Measurements from ENCODE around the gene PROCA1.

Gene PROCA1

DNA sequence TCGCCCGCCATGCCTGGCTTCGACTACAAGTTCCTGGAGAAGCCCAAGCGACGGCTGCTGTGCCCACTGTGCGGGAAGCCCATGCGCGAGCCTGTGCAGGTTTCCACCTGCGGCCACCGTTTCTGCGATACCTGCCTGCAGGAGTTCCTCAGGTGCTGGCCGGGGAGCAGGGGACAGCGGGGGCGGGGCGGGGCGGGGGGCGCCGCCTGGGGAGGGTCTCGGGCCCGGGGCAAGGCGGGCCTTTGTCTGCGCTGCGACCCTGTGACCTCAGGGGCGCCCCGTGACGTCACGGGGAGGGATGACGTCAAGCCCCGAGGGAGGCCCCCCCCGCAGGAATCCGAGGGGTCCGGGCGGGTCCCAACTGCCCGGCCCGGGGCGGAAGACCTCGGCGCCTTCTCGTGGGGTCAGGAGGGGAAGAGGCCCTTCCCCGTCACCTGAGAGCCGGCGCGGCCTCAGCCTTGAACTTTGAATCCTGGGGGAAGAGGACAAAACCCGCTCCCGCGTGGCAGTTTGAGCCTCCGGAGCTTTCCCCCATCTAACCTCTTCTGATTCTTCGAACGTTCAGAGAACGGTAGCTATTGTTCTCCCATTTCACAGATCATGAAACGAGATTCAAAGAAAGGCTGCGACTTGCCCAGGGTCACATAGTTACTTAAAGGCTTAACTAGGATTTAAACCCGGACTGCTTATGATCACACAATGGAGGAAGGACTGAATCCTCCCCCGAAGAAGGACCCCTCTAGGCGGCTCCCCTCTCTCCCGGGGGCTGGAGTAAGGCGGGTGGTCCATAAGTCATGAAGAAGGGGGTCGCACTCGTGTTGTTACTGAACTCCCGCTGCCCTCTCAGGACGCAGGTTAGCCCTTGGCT is 32.6 kb upstream of the PROCA1 start:
- Histone ChIP-seq H3F3A (ENCODE audit: insufficient read depth) (peaks cover 86% of the 10 kb centered on the region), H3K4me2 (ENCODE audit: low read depth, low read length, poor library complexity, severe bottlenecking) (peak overlapping the region; percentile 71), H2AFZ (ENCODE audit: low read depth, low read length, severe bottlenecking) (no peak overlapping the region), H3K9ac (ENCODE audit: low read length) (peak overlapping the region; percentile 99), H3K4me3 (ENCODE audit: insufficient read depth, low read length, poor library complexity, severe bottlenecking) (peak overlapping the region; percentile 98), H4K20me1 (ENCODE audit: low read depth, low read length) (no peaks in the 10 kb centered on the region; the same call in 1 of the 2 replicates), H3K9me2 (replicated peaks; ENCODE audit: insufficient read depth, low read length) (no peaks in the 10 kb centered on the region), H3K9me3 (ENCODE audit: insufficient read depth, low read length) (no peaks in the 10 kb centered on the region), H3K27ac (ENCODE audit: low read depth, low read length) (peak overlapping the region; percentile 99), H3K27me3 (ENCODE audit: low read length) (no peaks in the 10 kb centered on the region), H3K36me3 (ENCODE audit: low read length) (peaks cover 14% of the 10 kb centered on the region), H3K79me2 (ENCODE audit: insufficient read depth, low read length) (peaks cover 41% of the 10 kb centered on the region)
- TF ChIP-seq, protein P1, sequence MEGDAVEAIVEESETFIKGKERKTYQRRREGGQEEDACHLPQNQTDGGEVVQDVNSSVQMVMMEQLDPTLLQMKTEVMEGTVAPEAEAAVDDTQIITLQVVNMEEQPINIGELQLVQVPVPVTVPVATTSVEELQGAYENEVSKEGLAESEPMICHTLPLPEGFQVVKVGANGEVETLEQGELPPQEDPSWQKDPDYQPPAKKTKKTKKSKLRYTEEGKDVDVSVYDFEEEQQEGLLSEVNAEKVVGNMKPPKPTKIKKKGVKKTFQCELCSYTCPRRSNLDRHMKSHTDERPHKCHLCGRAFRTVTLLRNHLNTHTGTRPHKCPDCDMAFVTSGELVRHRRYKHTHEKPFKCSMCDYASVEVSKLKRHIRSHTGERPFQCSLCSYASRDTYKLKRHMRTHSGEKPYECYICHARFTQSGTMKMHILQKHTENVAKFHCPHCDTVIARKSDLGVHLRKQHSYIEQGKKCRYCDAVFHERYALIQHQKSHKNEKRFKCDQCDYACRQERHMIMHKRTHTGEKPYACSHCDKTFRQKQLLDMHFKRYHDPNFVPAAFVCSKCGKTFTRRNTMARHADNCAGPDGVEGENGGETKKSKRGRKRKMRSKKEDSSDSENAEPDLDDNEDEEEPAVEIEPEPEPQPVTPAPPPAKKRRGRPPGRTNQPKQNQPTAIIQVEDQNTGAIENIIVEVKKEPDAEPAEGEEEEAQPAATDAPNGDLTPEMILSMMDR (IDR thresholded peaks at IDR 0.05; ENCODE audit: insufficient read depth, low read length, poor library complexity, severe bottlenecking) = no peak
- TF ChIP-seq EZH2phosphoT487 (conservative IDR thresholded peaks at IDR 0.05; ENCODE audit: low read length) = no peak

DNA sequence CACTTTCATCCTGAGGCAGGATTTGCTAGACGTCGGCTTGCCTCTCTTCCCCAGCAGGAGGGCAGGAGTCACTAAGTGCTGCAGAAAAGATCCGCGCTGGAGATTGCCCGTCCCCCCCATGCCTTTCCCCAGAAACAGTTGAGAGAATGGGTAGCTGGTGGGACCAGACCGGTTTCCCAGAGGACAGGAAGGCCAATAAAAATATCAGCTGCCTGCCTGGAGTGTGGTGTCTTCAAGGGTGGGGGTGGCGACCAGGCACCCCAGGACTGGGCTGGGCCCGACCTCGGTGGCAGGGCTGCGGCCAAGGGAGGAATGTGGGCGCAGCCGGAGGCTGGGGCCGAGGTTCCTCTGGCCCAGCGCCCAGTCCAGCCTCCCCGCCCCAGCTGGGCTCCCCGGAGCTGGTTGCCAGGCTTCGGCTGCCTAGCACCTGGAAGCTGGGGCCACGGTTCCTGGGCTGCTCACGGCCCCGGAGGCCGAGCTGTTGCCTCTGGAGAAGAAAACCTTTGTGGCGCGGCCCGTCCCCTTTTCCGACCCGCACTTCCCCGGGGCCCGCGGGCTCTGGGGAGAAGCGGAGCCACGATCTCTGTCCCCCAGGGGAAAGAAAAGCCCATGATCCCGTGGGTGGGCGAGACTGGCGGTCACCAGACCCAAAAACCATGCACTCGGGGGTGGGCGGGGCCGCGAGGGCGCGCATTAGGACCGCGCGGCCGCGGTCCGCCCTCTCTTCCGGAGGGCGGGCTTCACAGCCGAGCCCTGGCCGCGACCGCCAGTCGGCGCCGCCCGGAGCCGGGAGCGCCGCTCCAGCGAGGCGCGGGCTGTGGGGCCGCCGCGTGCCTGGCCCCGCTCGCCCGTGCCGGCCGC is 31.8 kb upstream of the PROCA1 start, which contains the start of gene TRAF4:
Gene TRAF4 (plus strand): TSS at position 769 of the 861 bp plus-strand sequence. CDS start 102 bp downstream, outside the sequence.
- Histone ChIP-seq H3K4me3 (ENCODE audit: insufficient read depth, low read length, poor library complexity, severe bottlenecking) (peak within 1 kb of the TSS; percentile 98), H3K36me3 (ENCODE audit: low read length) (peaks cover 14% of the 10 kb centered on the region)

More for the DNA sequence above, 31.8 kb upstream of the PROCA1 start, which contains the start of gene TRAF4:
- H3K9ac ChIP-seq (ENCODE audit: low read length) = peak within 1 kb of the TSS; percentile 99
- peaks cover 88% of the 10 kb centered on the region for H3F3A ChIP-seq (ENCODE audit: insufficient read depth)
- H3K4me2 ChIP-seq (ENCODE audit: low read depth, low read length, poor library complexity, severe bottlenecking) = peak within 1 kb of the TSS; percentile 94
- H3K27ac ChIP-seq (ENCODE audit: low read depth, low read length) = peak within 1 kb of the TSS; percentile 99
- H3K79me2 ChIP-seq (ENCODE audit: insufficient read depth, low read length) = peaks cover 41% of the 10 kb centered on the region
- no peaks in the 10 kb centered on the region for H3K27me3 ChIP-seq (ENCODE audit: low read length)
- no peaks in the 10 kb centered on the region; the same call in 1 of the 2 replicates for H4K20me1 ChIP-seq (ENCODE audit: low read depth, low read length)
- no peak within 1 kb of the TSS for H2AFZ ChIP-seq (ENCODE audit: low read depth, low read length, severe bottlenecking)
- TF ChIP-seq EZH2phosphoT487 (conservative IDR thresholded peaks at IDR 0.05; ENCODE audit: low read length) = no peak
- TF ChIP-seq, protein P1 (IDR thresholded peaks at IDR 0.05; ENCODE audit: insufficient read depth, low read length, poor library complexity, severe bottlenecking) = no peak
- no peaks in the 10 kb centered on the region for H3K9me2 ChIP-seq (replicated peaks; ENCODE audit: insufficient read depth, low read length)
- no peaks in the 10 kb centered on the region for H3K9me3 ChIP-seq (ENCODE audit: insufficient read depth, low read length)

All from SU-DHL-6 (cell line).